Medulla oblongata (tissue), 1 donor: ENCODE measurements around the gene GPD1L.
"Not testable (repeated sequence)": the region's sequence is repeated elsewhere in the genome, so short reads cannot be mapped to it uniquely, and the experiment has no call there.

Experiments
- DNase-seq: peaks from one replicate; pipeline ENCODE4 v3.0.0-alpha.2; 2015; ENCODE audit errors: extremely low spot score

The GPD1L gene

GRCh38 chr3:32180141-32180784, 73.8 kb downstream of the GPD1L start:
- no peak for DNase-seq

DNA sequence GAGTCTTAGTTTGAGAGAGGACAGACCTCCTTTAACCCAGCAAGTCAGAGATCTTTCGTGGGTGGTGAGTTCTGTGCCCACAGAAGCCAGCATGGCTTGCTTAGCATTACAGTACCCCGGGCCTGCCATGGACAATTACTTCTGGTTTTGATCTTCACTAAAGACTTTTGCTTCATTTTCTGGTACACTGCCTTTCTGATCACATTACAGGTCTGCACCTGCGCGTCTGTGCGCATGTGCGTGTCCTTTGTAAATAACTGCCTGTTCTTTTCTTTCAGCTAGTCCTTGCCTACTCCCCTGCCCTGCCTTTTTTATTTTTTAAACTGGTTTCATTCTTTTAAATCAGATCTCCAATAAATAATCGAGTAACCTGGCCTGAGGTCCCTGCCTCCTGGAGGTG, 74.9 kb downstream of the GPD1L start:
- no peak for DNase-seq

- no peak for DNase-seq
Measured at GRCh38 chr3:32181796-32182195, 75.4 kb downstream of the GPD1L start.

GRCh38 chr3:32184187-32184730, 77.8 kb downstream of the GPD1L start:
- DNase-seq: no peak

- no peak for DNase-seq
Measured at GRCh38 chr3:32186097-32186496, 79.7 kb downstream of the GPD1L start.

- DNase-seq: no peak
Measured at GRCh38 chr3:32186876-32187275, 80.5 kb downstream of the GPD1L start.

DNA sequence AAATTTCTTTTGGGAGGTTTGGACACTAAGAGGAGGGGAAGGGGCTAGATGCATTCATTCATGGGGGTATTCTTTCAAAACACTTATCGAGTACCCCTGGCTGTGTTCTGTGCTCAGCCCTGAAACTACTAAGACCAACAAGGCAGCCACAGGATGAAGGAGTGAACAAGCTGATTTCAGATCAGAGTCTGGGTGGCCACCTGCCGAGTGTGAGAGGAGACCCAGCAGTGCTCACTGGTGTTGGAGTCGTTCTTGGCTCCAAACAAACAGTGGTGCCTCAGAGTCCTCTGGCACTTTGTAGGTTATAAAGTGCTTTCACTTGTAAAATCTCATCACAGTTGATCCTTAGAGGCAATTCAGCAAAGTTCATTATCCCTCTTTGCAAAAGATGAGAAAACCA, 83.3 kb downstream of the GPD1L start:
- DNase-seq: no peak

DNA sequence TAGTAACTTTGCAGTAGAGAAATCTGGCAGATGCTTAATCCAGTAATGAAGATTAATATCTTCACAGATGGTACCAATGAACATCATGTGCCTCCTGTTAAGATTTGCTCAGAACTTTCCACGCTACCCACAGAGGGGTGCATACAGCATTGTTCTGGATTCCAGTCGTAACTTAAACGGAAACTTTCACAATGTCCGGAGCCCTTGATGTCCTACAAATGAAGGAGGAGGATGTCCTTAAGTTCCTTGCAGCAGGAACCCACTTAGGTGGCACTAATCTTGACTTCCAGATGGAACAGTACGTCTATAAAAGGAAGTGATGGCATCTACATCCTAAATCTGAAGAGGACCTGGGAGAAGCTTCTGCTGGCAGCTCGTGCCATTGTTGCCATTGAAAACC, 84.1 kb downstream of the GPD1L start:
- DNase-seq: not testable (repeated sequence)

- no peak for DNase-seq
Measured at GRCh38 chr3:32193101-32193500, 86.7 kb downstream of the GPD1L start.

DNA sequence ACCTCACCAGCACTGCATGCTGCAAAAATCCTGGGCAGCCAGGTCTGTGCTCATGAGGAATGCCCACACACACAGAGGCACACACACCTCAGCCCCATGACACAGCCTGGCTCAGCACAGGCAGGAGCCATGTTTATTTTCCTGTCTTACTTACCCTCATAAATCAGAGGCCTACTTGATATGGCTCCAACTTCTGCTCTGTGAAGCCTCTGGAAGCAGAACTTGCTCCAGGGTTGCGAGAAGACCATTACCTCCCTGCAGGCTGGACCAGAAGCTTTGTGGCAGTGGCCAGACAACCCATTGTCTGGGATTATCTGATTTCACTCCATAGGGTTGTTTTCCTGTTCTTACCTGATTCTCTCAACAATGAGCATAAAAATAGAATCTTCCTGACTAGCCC, 88.2 kb downstream of the GPD1L start:
- DNase-seq: no peak

- DNase-seq: no peak
Measured at GRCh38 chr3:32195995-32196540, 89.6 kb downstream of the GPD1L start.

DNA sequence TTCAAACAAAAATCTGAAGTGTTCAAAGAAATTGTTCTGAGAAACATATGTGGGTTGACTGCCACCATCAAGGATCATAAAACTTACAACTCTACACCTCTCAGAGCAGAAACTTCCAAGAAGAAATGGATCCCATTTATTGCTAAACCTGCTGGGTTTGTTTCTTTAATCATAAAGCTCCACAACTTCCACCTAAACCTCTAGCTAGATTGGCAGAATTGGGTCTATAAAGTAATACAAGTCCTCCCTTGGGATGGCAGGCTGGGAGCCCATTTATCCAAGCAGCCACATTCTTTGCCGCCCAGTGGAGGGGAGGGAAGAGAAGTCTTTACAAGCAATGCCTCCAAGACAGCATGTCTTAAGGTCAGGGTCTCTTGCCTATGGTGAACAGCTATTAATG, 91.6 kb downstream of the GPD1L start:
- no peak for DNase-seq

- no peak for DNase-seq
Measured at GRCh38 chr3:32198714-32199113, 92.3 kb downstream of the GPD1L start.

- DNase-seq: no peak
Measured at GRCh38 chr3:32200490-32200889, 94.1 kb downstream of the GPD1L start.

DNA sequence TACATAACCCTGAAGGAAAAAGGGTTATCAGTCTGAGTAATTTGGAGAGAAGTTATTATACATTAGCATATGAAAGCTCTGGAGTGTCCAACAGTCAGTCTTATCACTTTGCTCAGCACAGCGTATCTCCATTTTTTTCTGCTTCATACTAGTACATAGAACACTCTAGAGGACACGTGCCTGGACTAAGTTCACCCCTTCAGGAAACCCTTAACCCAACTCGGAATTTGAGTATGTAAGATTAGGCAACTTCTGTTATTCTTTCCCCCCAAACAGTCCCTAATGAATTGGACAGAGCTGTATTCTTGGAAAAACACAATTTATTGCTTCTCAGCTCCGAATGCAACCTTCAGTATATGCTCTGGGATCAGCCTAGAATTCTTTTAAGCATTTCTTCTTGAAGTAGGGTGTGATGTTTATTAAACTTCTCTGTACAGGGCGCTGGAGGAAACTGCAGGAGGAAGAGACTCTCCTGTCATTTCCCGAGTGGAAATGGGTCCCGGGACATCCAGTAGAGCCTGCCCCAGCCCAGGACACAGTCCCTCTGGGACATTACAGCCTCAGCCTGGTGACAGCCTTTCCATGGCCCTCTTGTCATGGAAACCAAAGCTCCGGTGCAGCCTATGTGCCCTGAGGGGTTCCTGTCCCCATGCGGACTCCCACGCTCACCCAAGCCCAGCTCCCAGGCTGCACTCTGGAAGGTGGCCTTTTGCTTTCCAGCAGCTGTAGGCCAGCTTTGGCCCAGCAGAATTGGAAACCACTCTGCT, 94.8 kb downstream of the GPD1L start:
- no peak for DNase-seq

DNA sequence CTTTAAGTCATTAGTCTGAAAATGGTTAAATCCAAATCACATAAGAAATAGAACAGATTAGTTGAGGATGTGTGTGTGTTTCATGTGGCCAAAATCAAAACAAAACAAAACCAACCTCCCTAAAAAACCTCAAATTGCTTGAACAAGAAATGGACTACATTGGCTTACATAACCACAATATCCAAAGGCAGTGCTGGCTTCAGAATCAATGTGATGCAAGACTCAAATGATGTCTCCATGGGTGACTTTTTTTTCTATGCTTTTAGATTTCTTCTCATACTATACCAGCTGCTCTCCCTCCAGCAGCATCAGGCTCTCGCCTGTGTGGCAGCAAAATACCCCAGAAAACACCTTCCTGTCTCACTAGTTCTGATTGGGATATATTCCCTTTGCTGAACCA, 96.1 kb downstream of the GPD1L start:
- DNase-seq: no peak

DNA sequence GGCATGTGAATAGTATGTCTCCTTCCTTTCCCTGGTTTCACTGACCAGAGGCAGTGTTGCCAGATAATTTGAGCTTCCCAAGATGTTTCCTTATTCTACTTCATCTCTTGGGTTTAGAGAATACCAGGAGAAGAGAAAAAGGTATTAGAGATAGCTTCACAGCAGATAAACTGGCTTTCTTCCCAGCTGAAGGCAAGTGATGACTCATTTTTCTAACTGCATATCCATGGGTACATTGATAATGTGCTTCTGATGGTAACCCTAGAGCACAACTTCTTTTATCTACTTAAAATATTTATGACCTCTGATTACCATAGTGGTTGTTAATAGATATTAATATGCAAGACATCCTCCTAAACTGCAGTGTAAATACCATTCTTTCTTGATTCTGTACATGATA, 97.4 kb downstream of the GPD1L start:
- no peak for DNase-seq

DNA sequence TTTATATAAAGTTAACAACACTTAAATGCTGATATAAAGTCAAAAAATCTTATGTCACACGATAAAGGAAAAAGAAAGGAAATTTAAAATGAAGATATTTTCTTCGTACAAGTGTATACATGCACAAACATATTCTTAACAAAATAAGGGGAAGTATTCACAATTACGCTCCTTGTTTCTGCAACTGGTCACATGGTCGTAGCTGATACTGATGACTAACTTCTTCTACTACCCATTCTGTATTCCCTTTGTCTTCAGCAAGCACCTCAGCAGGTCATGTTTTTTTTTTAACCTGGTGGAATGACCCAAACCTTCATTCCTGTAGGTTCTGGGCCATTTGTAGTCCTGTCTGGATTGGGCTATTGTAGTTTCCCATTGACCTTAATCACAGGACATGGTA, 102.0 kb downstream of the GPD1L start:
- DNase-seq: no peak

- DNase-seq: no peak
Measured at GRCh38 chr3:32215185-32215584, 108.8 kb downstream of the GPD1L start.

DNA sequence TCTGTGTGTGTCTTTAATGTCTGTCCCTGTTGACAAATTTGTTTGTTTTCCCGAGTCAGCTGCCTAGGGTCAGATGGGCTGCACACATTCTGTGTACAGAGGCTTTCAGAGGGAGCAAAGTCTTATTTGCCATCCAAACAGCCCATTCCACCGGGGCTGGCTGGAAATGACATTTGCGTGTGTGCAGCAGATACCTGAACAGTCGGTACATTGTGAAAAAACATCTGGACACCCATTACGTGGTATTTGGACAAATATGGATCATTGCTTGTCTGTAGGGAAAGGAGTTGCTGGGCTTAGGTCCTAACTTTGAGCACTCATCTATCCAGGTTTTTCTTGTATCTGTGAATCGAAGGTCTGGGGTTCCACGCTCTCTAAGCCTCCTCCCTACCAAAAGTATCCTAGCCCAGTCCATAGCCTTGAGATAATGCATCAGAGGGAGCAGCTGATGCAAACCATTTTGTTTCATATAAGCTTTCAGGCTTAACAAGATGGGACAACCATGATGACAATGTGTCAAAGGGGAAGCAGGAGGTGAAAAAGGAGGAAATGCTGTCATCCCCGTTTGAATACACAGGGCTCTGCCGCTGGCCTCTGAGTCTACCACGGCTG, 109.9 kb downstream of the GPD1L start:
- DNase-seq: no peak

GRCh38 chr3:32217339-32217738, 110.9 kb downstream of the GPD1L start:
- no peak for DNase-seq
